NCI-H524 treated with DMSO at 0.1 percent for 48 hours (cell line): Measurements from ENCODE around the gene OR4Q2.
"Not testable (repeated sequence)": the region's sequence is repeated elsewhere in the genome, so short reads cannot be mapped to it uniquely, and the experiment has no call there.

Experiments used
- DNase-seq: peaks from one replicate; lab custom pipeline; 2025; lab: John Stamatoyannopoulos, UW

The OR4Q2 gene

DNA sequence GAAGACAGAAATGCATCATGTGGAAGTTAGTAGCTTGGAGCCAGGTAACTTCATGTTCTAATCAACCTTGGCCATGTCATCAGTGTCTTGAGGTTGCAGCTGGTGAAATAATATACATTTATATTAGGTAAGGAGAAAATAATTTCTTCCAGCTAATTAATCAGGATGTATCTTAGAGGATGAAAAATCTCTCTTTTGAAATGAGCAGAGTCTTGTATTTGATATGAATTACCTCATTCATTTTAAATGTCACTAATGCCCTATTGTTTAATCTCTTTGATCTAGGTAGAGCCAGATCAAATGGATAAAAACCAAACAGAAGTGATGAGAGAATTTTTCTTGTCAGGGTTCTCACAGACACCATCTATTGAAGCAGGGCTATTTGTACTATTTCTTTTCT lies at the start of gene OR4Q2:
Gene OR4Q2, plus strand, starts transcription at position 301 of the 400 bp plus-strand sequence.
- DNase-seq = no peak

DNA sequence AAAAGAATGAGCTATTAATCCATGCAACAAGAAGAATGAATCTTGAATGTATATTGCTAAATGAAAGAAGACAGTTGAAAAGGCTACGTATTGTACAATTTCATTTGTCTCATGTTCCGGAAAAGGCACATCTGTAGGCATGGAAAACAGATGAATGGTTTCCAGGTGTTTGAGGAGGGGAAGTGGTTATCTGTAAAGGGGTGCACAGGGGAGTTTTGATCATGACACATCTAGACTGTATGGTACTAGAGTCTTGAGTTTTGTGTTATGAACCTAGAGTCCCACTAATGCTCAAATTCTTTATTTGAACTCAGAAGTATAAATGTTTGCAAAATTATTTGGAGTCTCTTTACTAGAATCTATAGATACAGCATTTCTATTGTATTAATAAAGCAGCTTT lies 32.2 kb upstream of the OR4Q2 start:
- not testable (repeated sequence) for DNase-seq

GRCh38 chr14:19974844-19975243 lies 27.1 kb upstream of the OR4Q2 start:
- no peak for DNase-seq

DNA sequence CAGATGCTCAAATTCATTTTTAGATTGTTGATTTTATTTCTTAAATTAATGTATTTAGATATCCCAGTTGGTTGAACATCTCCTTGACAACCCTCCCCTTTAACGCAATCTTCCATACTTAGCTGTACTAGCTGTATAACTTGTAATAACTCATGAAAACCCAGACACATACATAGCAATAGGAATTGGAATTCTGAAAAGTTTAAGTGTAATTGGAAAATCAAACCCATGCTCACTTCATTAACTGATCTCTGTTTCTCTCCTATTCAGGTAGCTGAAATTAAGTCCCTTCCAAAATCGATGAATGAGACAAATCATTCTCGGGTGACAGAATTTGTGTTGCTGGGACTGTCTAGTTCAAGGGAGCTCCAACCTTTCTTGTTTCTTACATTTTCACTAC lies 26.7 kb upstream of the OR4Q2 start, which contains the start of gene OR4K15:
Gene OR4K15, plus strand, starts transcription at position 301 of the 400 bp plus-strand sequence. Its CDS starts 0 bp downstream, at position 301.
- DNase-seq = no peak

DNA sequence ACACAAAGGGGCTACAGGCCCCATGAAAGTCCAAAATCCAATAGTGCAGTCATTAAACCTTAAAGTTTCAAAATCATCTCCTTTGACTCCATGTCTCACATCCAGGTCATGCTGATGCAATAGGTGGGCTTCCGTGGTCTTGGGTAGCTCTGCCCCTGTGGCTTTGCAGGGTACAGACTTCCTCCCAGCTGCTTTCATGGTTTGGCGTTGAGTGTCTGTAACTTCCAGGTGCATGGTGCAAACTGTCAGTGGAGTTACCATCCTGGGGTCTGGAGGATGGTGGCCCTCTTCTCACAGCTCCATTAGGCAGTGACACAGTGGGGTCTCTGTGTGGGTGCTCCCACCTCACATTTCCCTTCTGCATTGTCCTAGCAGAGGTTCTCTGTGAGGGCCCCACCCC lies 8.5 kb upstream of the OR4Q2 start:
- DNase-seq = no peak

DNA sequence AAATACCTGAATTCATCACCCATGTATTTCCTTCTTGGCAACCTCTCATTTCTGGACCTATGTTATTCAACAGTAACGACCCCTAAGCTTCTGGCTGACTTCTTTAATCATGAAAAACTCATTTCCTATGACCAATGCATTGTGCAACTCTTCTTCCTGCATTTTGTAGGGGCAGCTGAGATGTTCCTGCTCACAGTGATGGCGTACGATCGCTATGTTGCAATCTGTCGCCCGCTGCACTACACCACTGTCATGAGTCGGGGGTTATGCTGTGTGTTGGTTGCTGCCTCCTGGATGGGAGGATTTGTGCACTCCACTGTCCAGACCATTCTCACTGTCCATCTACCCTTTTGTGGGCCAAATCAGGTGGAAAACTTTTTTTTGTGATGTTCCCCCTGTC lies 356 bp downstream of the OR4Q2 start:
- DNase-seq = no peak

DNA sequence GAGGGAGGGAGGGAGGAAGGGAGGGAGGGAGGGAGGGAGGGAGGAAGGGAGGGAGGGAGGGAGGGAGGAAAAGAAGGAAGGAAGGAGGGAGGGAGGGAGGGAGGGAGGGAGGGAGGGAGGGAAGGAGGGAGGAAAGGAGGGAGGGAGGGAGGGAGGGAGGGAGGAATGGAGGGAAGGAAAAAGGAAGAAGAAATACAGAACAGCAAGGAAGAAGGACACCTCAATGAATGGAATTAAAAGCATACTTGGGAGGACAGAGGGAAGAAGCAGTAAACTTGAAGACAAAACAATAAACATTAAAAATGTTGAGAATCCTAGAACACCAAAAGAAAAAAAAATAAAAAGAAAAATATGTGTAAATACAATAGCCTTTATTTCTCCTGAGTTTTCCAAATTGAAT lies 6.2 kb downstream of the OR4Q2 start:
- DNase-seq = no peak

DNA sequence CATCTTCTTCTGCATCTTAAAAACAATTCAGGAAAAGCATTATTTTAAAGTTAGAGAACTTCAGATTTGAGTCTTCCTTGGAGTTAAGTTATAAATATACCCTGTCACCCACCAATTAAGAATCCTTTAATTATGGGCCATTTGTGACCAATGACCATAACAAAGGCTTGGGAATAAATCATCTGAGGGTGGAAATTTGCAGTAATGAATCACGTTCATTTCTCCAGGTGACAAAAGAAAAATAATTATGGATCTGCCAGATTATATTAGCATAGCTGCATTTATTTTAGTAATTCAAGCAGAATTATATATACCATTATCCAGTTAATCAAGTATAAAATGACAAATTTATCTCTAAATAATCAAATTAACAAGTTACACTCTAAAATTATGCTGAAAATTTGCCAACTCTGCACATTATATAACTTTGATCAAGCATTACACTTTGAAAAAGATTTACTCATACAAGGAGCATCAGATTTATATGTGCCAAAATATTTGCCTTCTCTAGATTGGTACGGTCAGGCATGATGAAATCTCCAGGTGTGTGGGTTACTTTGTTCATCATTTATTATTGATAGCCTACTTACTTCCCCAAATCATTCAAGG lies 17.4 kb downstream of the OR4Q2 start, which contains the start of gene OR4K14:
Gene OR4K14, minus strand, starts transcription at position 51 of the 609 bp plus-strand sequence. CDS start 4,114 bp downstream, outside the sequence.
- DNase-seq = no peak

GRCh38 chr14:20031058-20031457 lies 29.1 kb downstream of the OR4Q2 start:
- DNase-seq = no peak

DNA sequence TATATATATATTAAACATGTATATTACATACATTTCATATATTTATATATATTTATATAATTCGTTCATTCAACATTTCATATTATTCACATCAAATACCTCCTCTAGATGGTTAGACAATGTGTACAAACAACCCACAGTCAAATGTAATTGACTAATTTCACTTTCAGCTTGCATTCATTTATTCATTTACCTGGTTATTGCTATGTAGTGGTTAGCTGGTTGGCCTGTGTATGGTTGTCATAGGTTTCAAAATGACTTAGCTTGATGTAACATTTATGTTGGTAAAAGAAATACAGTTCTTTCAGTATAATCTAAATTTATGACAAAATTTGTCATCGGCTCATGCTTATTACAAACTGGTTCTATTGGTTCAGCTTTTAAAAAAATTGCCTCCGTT lies 33.5 kb downstream of the OR4Q2 start:
- no peak for DNase-seq

- no peak for DNase-seq
Measured at GRCh38 chr14:20035938-20036337, 34.0 kb downstream of the OR4Q2 start, which contains the start of gene OR4K13. Gene OR4K13 (minus strand): TSS chr14:20036038. CDS start chr14:20034758, 1,280 bp downstream.

DNA sequence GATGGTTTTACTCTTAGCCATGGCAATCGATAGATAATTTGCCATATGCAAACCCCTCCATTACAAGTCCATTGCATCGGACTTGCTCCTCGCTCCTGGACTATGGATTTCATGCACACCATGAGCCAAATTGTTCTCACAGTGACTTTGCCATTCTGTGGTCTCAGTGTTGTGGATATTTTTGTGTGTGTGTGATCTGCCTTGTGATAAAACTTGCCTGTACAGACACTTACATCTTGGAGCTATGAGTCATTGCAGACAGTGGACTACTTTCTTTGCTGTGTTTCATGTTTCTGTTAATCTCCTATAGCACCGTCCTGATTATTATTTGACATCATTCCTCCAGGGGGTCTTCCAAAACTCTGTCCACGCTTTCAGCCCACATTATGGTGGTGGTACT lies 42.3 kb downstream of the OR4Q2 start:
- no peak for DNase-seq

DNA sequence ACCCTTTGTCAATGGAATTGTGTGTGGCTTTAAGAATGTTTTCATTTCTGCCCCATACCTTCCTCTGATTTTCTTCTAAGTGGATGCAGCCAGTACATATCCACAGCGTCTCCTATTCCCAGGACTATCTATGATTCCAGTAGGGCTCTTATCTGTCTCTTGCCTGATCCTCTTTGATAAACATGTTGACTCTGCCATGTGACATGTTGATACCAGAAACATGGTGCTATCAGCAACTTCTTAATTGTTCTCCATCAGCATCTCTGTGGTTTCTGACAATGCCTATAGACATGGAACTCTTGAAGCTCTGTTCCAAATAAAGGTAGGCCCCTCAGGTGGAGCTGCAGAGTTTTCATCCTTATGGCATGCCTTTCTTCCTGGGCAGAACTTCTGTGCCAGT lies 46.2 kb downstream of the OR4Q2 start:
- DNase-seq = no peak
